IPS-20b (cell line): Measurements from ENCODE around the gene ADAMTSL1.

Source experiments
- H3K27ac ChIP-seq: one replicate; pipeline ENCODE4 v1.5.1; 2013; ENCODE audit warnings: low read length
- H3K27me3 ChIP-seq: 2 replicates; pipeline ENCODE4 v1.6.1; 2013; ENCODE audit warnings: mild to moderate bottlenecking, low read length, inconsistent platforms; ENCODE audit not compliant: insufficient read depth
- H3K36me3 ChIP-seq: 2 replicates; pipeline ENCODE4 v1.6.1; 2013; ENCODE audit warnings: low read depth, mild to moderate bottlenecking, inconsistent platforms, low read length, moderate library complexity; ENCODE audit not compliant: insufficient read depth
- H3K4me1 ChIP-seq: 2 replicates; pipeline ENCODE4 v1.6.1; 2013; ENCODE audit warnings: mild to moderate bottlenecking, control low read depth, inconsistent platforms, low read length, moderate library complexity; ENCODE audit not compliant: insufficient read depth
- H3K4me3 ChIP-seq: 2 replicates; pipeline ENCODE4 v1.5.1; 2013; ENCODE audit warnings: mild to moderate bottlenecking, low read length, inconsistent platforms
- H3K9ac ChIP-seq: 2 replicates; pipeline ENCODE4 v1.6.1; 2013; ENCODE audit warnings: low read depth, mild to moderate bottlenecking, inconsistent platforms, low read length, moderate library complexity
- H3K9me3 ChIP-seq: 2 replicates; pipeline ENCODE4 v1.6.1; 2013; ENCODE audit warnings: mild to moderate bottlenecking, low read depth, low read length, inconsistent platforms; ENCODE audit not compliant: insufficient read depth

The ADAMTSL1 gene

GRCh38 chr9:18682907-18683306 is 209.0 kb downstream of the ADAMTSL1 start:
- no peaks in the 10 kb centered on the region for H3K9me3 ChIP-seq
- H3K4me3 ChIP-seq = no peak overlapping the region
- H3K27ac ChIP-seq = no peak overlapping the region
- no peaks in the 10 kb centered on the region for H3K36me3 ChIP-seq
- H3K27me3 ChIP-seq = no peaks in the 10 kb centered on the region
- no peak overlapping the region for H3K9ac ChIP-seq
- no peaks in the 10 kb centered on the region for H3K4me1 ChIP-seq

GRCh38 chr9:18683312-18683711 is 209.4 kb downstream of the ADAMTSL1 start:
- H3K27me3 ChIP-seq = no peaks in the 10 kb centered on the region
- no peak overlapping the region for H3K27ac ChIP-seq
- H3K4me1 ChIP-seq = no peaks in the 10 kb centered on the region
- no peaks in the 10 kb centered on the region for H3K36me3 ChIP-seq
- H3K4me3 ChIP-seq = no peak overlapping the region
- H3K9ac ChIP-seq = no peak overlapping the region
- H3K9me3 ChIP-seq = no peaks in the 10 kb centered on the region

DNA sequence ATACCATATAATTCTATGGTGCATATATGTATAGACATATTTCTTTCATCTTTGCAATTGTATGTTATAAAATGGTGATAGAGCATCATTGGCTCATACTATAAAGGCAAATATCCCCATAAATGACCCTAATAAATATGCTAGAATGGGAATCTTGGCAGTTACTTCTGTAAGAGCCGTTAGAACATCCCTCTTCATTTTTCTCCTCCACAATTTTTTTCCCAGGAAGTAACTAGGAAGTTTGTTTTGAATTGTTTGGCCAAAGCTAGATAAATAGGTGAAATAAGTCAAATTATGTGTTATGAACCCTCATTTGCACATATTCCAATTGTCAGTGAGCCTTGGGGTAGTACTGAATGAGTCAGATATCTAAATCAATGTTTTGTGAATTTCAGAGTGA is 209.9 kb downstream of the ADAMTSL1 start:
- no peaks in the 10 kb centered on the region for H3K27me3 ChIP-seq
- no peak overlapping the region for H3K4me3 ChIP-seq
- H3K27ac ChIP-seq = no peak overlapping the region
- no peak overlapping the region for H3K9ac ChIP-seq
- no peaks in the 10 kb centered on the region for H3K9me3 ChIP-seq
- no peaks in the 10 kb centered on the region for H3K36me3 ChIP-seq
- no peaks in the 10 kb centered on the region for H3K4me1 ChIP-seq

GRCh38 chr9:18684593-18685317 is 210.8 kb downstream of the ADAMTSL1 start:
- H3K27me3 ChIP-seq = no peaks in the 10 kb centered on the region
- no peaks in the 10 kb centered on the region for H3K9me3 ChIP-seq
- no peaks in the 10 kb centered on the region for H3K4me1 ChIP-seq
- no peak overlapping the region for H3K27ac ChIP-seq
- H3K36me3 ChIP-seq = no peaks in the 10 kb centered on the region
- no peak overlapping the region for H3K9ac ChIP-seq
- no peak overlapping the region for H3K4me3 ChIP-seq

DNA sequence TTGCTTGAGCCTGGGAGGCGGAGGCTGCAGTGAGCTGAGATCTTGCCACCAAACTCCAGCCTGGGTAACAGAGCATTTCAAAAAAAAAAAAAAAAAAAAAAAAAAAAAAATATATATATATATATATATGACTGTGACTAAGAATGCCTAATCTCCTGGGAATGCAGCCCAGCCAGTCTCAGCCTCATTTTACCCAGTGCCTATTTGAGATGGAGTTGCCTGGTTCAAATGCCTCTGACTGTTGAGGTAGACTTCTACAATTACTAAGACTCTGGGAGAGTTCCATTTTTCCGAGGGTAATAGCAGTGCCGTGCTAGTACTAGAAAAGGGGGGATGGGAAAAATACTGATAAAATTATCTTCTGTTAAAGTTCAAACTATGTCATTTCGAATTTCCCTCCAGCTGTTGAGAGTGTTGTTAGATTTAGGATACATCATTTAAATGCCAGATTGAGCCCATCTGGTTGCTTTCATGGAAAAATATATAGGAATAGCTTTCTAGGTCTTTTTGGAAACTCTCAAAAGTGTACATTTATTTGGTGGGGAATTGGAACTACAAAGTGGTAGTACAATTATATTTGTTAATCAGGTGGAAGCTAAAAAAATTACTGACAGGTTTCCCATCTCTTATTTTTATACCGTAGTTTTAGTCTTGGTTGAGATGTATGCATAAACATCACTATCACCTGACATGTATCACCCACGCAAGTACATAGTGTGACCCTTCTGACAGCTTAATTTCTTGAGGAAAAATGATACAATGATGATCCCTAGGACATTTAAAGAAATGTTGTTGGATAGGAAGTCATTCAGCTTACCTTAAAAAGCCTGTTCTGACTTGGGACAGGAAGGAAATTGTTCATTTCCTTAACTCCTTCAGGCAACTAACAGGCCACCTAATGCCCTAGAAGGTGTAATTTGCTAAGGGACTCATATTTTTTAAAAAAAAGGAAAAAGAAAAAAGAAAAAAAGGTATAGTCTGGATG is 214.9 kb downstream of the ADAMTSL1 start:
- H3K9me3 ChIP-seq = no peaks in the 10 kb centered on the region
- no peaks in the 10 kb centered on the region for H3K27me3 ChIP-seq
- H3K4me3 ChIP-seq = no peak overlapping the region
- H3K36me3 ChIP-seq = no peaks in the 10 kb centered on the region
- no peaks in the 10 kb centered on the region for H3K4me1 ChIP-seq
- no peak overlapping the region for H3K9ac ChIP-seq
- no peak overlapping the region for H3K27ac ChIP-seq

GRCh38 chr9:18689921-18690320 is 216.0 kb downstream of the ADAMTSL1 start:
- H3K27ac ChIP-seq = no peak overlapping the region
- no peak overlapping the region for H3K9ac ChIP-seq
- peaks cover 7% of the 10 kb centered on the region for H3K9me3 ChIP-seq
- H3K4me1 ChIP-seq = no peaks in the 10 kb centered on the region
- H3K36me3 ChIP-seq = no peaks in the 10 kb centered on the region
- no peak overlapping the region for H3K4me3 ChIP-seq
- no peaks in the 10 kb centered on the region for H3K27me3 ChIP-seq

DNA sequence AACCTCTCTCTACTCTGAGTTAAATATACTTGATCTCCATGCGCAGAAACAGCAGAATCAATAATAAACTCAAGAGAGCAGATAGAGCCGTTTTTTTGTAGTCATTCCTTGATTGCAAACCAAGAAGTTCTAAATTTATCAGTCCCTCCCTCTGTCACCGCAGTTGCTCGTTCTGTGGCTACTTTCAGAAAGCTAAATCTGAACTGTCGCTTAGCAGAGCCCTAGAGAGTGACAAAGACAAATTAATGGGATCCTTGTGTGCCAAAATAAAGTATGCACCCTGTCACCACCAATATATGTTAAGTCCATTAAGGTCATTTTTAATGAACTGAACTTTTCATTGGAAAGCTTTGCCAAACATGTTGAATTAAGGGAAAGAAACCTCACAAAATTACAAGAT is 218.3 kb downstream of the ADAMTSL1 start:
- H3K27ac ChIP-seq = no peak overlapping the region

DNA sequence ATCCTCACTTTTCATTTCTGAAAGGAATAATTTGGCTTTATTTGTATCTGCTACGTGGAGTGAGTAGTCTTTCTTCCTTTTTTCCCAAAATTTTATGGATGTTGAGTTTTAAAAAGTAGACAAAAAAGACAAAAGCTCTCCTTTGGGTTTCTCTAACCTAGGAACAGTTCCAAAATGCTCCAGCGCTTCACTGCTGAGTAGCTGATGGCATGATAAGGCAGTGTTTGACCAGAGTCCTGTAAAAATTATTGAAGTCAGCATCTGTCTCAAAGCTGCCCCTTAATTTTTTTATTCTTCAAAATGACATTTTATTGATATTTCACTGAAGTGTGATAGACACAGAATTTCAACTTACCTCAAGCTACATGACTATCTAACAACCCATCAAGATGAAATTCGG is 219.0 kb downstream of the ADAMTSL1 start:
- no peaks in the 10 kb centered on the region for H3K27me3 ChIP-seq
- H3K9ac ChIP-seq = no peak overlapping the region
- peaks cover 16% of the 10 kb centered on the region for H3K9me3 ChIP-seq
- H3K4me1 ChIP-seq = no peaks in the 10 kb centered on the region
- H3K4me3 ChIP-seq = no peak overlapping the region
- no peak overlapping the region for H3K27ac ChIP-seq
- no peaks in the 10 kb centered on the region for H3K36me3 ChIP-seq

More for the DNA sequence above, 218.3 kb downstream of the ADAMTSL1 start:
- H3K4me1 ChIP-seq = no peaks in the 10 kb centered on the region
- peaks cover 16% of the 10 kb centered on the region for H3K9me3 ChIP-seq
- H3K36me3 ChIP-seq = no peaks in the 10 kb centered on the region
- no peak overlapping the region for H3K9ac ChIP-seq
- H3K4me3 ChIP-seq = no peak overlapping the region
- no peaks in the 10 kb centered on the region for H3K27me3 ChIP-seq

- H3K36me3 ChIP-seq = no peaks in the 10 kb centered on the region
- H3K4me1 ChIP-seq = no peaks in the 10 kb centered on the region
- no peak overlapping the region for H3K9ac ChIP-seq
- peaks cover 16% of the 10 kb centered on the region for H3K9me3 ChIP-seq
- no peak overlapping the region for H3K27ac ChIP-seq
- H3K4me3 ChIP-seq = no peak overlapping the region
- no peaks in the 10 kb centered on the region for H3K27me3 ChIP-seq
These were observed 221.2 kb downstream of the ADAMTSL1 start for GRCh38 chr9:18694959-18695668.

- H3K4me1 ChIP-seq = no peaks in the 10 kb centered on the region
- H3K27ac ChIP-seq = no peak overlapping the region
- no peak overlapping the region for H3K4me3 ChIP-seq
- no peaks in the 10 kb centered on the region for H3K36me3 ChIP-seq
- no peaks in the 10 kb centered on the region for H3K27me3 ChIP-seq
- H3K9ac ChIP-seq = no peak overlapping the region
- peaks cover 16% of the 10 kb centered on the region for H3K9me3 ChIP-seq
These were observed 225.0 kb downstream of the ADAMTSL1 start for GRCh38 chr9:18698992-18699391.

DNA sequence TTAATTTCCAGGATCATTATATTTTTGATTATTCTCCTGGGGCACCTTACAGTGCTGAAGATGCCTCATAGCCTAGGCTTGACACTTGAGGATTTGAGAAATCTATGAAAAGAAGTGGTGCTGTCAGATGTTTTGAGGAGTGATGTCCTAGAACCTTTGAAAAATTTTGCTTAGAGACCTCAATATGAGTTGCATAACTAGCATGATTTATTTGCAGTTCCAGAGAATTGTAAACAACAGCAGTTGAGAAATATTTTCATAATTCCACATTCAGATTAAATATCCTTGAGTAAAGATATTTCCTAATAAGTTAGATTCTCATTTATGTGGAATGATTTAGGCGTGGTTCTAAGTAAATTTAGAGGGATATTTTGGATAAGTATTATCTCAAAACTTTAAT is 225.8 kb downstream of the ADAMTSL1 start:
- Histone ChIP-seq H3K27me3 (no peaks in the 10 kb centered on the region), H3K9me3 (peaks cover 10% of the 10 kb centered on the region), H3K27ac (no peak overlapping the region), H3K9ac (no peak overlapping the region), H3K4me1 (no peaks in the 10 kb centered on the region), H3K4me3 (no peak overlapping the region), H3K36me3 (no peaks in the 10 kb centered on the region)
